Mammary epithelial cell (primary cell): ENCODE measurements around the gene CHKA.

Experiments used
- CTCF ChIP-seq, 2 donors: IDR thresholded peaks in 1 of 2; conservative IDR thresholded peaks in 1 of 2; 2 replicates each; pipeline ENCODE4 v1.5.1; 2011 to 2012; ENCODE audit warnings: inconsistent platforms in 2 of 2, low read length in 2 of 2, mild to moderate bottlenecking in 2 of 2, control low read depth in 1 of 2, low read depth in 1 of 2; ENCODE audit not compliant: insufficient read depth in 1 of 2; ENCODE audit errors: extremely low read depth in 1 of 2
- EZH2 ChIP-seq: IDR thresholded peaks from 2 replicates; pipeline ENCODE4 v1.6.1; 2012; ENCODE audit warnings: low read length, inconsistent platforms, borderline replicate concordance

- TF ChIP-seq CTCF (conservative IDR thresholded peaks at IDR 0.05 in 1 of 2, IDR thresholded peaks at IDR 0.05 in 1 of 2; ENCODE audit: extremely low read depth in 1 of 2, insufficient read depth in 1 of 2, low read depth in 1 of 2, low read length in 2 of 2) = no peak
- TF ChIP-seq EZH2 = no peak
These were observed 54.4 kb downstream of the CHKA start for GRCh38 chr11:68066742-68067141.
